Measurements from ENCODE around the gene IRX6. TPM values are rescaled to one million over a fixed set of nuclear protein-coding genes. Genes with fewer than 3 reads are reported as not detected.
A peak's percentile ranks its signal among the peaks of the same experiment; 100 is the strongest.

IRX6 gene
- polyA plus RNA-seq, 3 donors, result not detected

DNA sequence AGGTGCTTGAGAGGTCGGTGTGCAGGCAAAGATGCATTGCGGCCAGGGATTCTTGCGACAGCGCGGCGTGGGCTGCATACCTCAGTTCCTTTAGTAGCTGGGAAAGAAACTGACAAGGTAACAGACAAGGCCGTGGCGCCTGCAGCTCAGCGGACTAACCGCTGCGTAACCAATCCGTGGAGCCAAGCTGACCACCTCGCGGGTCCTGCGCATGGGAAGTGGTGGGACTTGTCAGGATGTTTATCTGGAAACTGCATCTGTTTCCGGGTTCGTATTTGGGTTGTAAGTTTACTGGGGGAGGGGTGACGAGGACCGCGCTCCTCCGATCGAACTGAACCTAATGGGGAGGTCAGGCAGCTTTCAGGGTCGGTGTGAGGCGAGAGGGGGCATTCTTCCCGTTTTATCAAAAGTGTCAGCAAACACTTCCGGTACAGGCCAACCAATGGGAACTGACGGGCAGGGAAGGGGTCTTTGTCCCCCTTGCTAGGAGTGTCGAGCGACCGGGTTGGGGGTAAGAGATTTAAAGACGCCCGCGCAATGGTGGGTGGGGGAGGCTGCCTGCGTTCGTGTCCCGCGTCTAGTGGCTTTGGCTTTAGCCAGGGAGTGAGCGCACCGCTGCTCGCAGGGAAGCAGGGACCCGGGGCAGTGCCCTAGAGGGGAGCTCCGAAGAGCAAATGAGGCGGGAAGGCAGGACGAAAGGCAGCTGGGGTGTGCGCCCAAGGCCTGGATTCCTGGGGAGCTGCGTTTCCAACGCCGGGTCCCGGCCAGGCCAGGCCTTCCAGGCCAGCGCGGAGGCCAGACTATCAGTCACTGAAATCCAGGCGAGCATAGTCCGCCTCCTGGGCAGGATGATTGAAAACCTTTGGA lies 7.0 kb downstream of the IRX6 start:
- Histone ChIP-seq H3K27ac (ENCODE audit: low read depth in 1 of 2, low read length in 2 of 2) (no peak overlapping the region), H3K4me2 (replicated peaks; ENCODE audit: extremely low read depth, low read length, poor library complexity, severe bottlenecking) (no peak overlapping the region), H3K9ac (ENCODE audit: insufficient read depth, low read length, poor library complexity, severe bottlenecking) (no peak overlapping the region), H4K20me1 (ENCODE audit: insufficient read depth, low read length) (no peaks in the 10 kb centered on the region), H3K9me3 (replicated peaks in 1 of 2; ENCODE audit: control insufficient read depth in 1 of 2, insufficient read depth in 1 of 2, low read length in 2 of 2) (peaks cover 0 to 39% of the 10 kb centered on the region in 2 donors), H3K79me2 (ENCODE audit: insufficient read depth, low read length) (no peaks in the 10 kb centered on the region), H2AFZ (ENCODE audit: insufficient read depth, low read depth, low read length, poor library complexity, severe bottlenecking) (no peak overlapping the region), H3K4me1 (ENCODE audit: control insufficient read depth in 1 of 2, insufficient read depth in 2 of 2, low read length in 2 of 2) (peaks cover 0 to 2% of the 10 kb centered on the region in 2 donors), H3K27me3 (ENCODE audit: control insufficient read depth in 2 of 2, insufficient read depth in 2 of 2, low read length in 2 of 2) (peaks cover 42 to 77% of the 10 kb centered on the region in 2 donors), H3K4me3 (replicated peaks in 1 of 3; ENCODE audit: low read depth in 2 of 3, low read length in 3 of 3) (no peak overlapping the region), H3K36me3 (replicated peaks in 1 of 2; ENCODE audit: control insufficient read depth in 1 of 2, insufficient read depth in 2 of 2, low read length in 2 of 2) (no peaks in the 10 kb centered on the region)
- TF ChIP-seq, protein P1, sequence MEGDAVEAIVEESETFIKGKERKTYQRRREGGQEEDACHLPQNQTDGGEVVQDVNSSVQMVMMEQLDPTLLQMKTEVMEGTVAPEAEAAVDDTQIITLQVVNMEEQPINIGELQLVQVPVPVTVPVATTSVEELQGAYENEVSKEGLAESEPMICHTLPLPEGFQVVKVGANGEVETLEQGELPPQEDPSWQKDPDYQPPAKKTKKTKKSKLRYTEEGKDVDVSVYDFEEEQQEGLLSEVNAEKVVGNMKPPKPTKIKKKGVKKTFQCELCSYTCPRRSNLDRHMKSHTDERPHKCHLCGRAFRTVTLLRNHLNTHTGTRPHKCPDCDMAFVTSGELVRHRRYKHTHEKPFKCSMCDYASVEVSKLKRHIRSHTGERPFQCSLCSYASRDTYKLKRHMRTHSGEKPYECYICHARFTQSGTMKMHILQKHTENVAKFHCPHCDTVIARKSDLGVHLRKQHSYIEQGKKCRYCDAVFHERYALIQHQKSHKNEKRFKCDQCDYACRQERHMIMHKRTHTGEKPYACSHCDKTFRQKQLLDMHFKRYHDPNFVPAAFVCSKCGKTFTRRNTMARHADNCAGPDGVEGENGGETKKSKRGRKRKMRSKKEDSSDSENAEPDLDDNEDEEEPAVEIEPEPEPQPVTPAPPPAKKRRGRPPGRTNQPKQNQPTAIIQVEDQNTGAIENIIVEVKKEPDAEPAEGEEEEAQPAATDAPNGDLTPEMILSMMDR (IDR thresholded peaks at IDR 0.05), result no peak
- Mint-ChIP-seq H3K4me1 (peaks cover 9% of the 10 kb centered on the region), H3K27me3 (ENCODE audit: low read depth in 3 of 3) (peaks cover 72 to 80% (median 74%) of the 10 kb centered on the region in 3 donors), H3K4me3 (peak overlapping the region in 1 of 2 donors; percentile 83), H3K36me3 (no peaks in the 10 kb centered on the region), H3K9me3 (peaks cover 0 to 11% (median 2%) of the 10 kb centered on the region in 7 donors), H3K27ac (no peak overlapping the region)
- WGBS (ENCODE audit: insufficient coverage), result 2% methylated on average over 50 of the region's 53 CpGs
- no peak for DNase-seq
- intact Hi-C loops (cut with micrococcal nuclease), result no loop called here

DNA sequence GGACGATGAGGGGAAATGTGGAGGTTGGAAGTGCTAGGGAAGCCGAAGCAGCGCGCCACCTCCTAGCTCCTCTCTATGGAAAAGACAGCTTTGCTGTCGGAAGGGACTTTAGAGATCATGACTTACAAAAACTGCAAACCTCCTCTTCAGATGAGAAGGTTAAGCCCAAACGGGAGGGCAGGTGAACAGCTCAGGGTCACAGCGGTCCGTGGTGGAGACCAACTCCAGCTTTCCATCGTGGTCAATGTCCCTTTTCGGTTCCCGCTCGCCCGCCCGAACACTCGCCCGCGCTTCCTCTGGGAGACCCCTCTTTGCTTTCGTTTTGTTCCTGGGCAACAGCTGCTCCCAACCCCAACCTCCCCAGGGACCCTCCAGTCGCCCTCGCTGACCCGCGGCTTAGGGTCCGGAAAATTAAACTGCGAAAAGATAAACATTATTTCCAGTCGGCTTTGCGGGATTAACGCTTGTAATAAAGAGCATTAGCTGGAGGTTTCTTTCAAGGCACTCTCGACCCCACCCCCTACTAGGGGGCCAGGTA lies 7.7 kb downstream of the IRX6 start:
- H3K36me3 ChIP-seq (replicated peaks in 1 of 2; ENCODE audit: control insufficient read depth in 1 of 2, insufficient read depth in 2 of 2, low read length in 2 of 2), result no peaks in the 10 kb centered on the region
- no peak for DNase-seq
- Mint-ChIP-seq H3K4me3 (peak overlapping the region in 1 of 2 donors; percentile 83), H3K4me1 (peaks cover 9% of the 10 kb centered on the region), H3K27ac (peak overlapping the region in 1 of 7 donors; percentile 22), H3K27me3 (ENCODE audit: low read depth in 3 of 3) (peaks cover 65 to 74% (median 70%) of the 10 kb centered on the region in 3 donors), H3K9me3 (peaks cover 0 to 11% (median 2%) of the 10 kb centered on the region in 7 donors), H3K36me3 (no peaks in the 10 kb centered on the region)
- H3K27me3 ChIP-seq (ENCODE audit: control insufficient read depth in 2 of 2, insufficient read depth in 2 of 2, low read length in 2 of 2), result peaks cover 39 to 71% of the 10 kb centered on the region in 2 donors
- intact Hi-C loops (cut with micrococcal nuclease), result no loop called here
- H3K4me2 ChIP-seq (replicated peaks; ENCODE audit: extremely low read depth, low read length, poor library complexity, severe bottlenecking), result no peak overlapping the region
- H3K9me3 ChIP-seq (replicated peaks in 1 of 2; ENCODE audit: control insufficient read depth in 1 of 2, insufficient read depth in 1 of 2, low read length in 2 of 2), result peaks cover 0 to 39% of the 10 kb centered on the region in 2 donors
- no peaks in the 10 kb centered on the region for H3K79me2 ChIP-seq (ENCODE audit: insufficient read depth, low read length)
- H2AFZ ChIP-seq (ENCODE audit: insufficient read depth, low read depth, low read length, poor library complexity, severe bottlenecking), result no peak overlapping the region
- H3K4me1 ChIP-seq (ENCODE audit: control insufficient read depth in 1 of 2, insufficient read depth in 2 of 2, low read length in 2 of 2), result peaks cover 0 to 2% of the 10 kb centered on the region in 2 donors
- no peaks in the 10 kb centered on the region for H4K20me1 ChIP-seq (ENCODE audit: insufficient read depth, low read length)
- TF ChIP-seq, protein P1 (IDR thresholded peaks at IDR 0.05), result no peak
- H3K27ac ChIP-seq (ENCODE audit: low read depth in 1 of 2, low read length in 2 of 2), result no peak overlapping the region
- WGBS (ENCODE audit: insufficient coverage), result 6% methylated on average over 12 of the region's 28 CpGs
- no peak overlapping the region for H3K9ac ChIP-seq (ENCODE audit: insufficient read depth, low read length, poor library complexity, severe bottlenecking)
- no peak overlapping the region for H3K4me3 ChIP-seq (replicated peaks in 1 of 3; ENCODE audit: low read depth in 2 of 3, low read length in 3 of 3)
